Measurements from ENCODE around the gene ARSG.
"Not testable (repeated sequence)": the region's sequence is repeated elsewhere in the genome, so short reads cannot be mapped to it uniquely, and the experiment has no call there.

ARSG gene

GRCh38 chr17:68329331-68329730 lies 38.0 kb downstream of the ARSG start:
- Histone ChIP-seq H3K36me3 (ENCODE audit: low read length) (no peaks in the 10 kb centered on the region), H3F3A (ENCODE audit: insufficient read depth) (no peaks in the 10 kb centered on the region), H3K4me2 (ENCODE audit: low read depth, low read length, poor library complexity, severe bottlenecking) (no peak overlapping the region), H3K27me3 (ENCODE audit: low read length) (no peaks in the 10 kb centered on the region), H3K9ac (ENCODE audit: low read length) (no peak overlapping the region), H3K4me3 (ENCODE audit: insufficient read depth, low read length, poor library complexity, severe bottlenecking) (no peak overlapping the region), H3K9me2 (replicated peaks; ENCODE audit: insufficient read depth, low read length) (no peaks in the 10 kb centered on the region), H4K20me1 (ENCODE audit: low read depth, low read length) (no peaks in the 10 kb centered on the region), H2AFZ (ENCODE audit: low read depth, low read length, severe bottlenecking) (no peak overlapping the region), H3K27ac (ENCODE audit: low read depth, low read length) (no peak overlapping the region), H3K9me3 (ENCODE audit: insufficient read depth, low read length) (no peaks in the 10 kb centered on the region), H3K79me2 (ENCODE audit: insufficient read depth, low read length) (no peaks in the 10 kb centered on the region)
- TF ChIP-seq, protein P1, sequence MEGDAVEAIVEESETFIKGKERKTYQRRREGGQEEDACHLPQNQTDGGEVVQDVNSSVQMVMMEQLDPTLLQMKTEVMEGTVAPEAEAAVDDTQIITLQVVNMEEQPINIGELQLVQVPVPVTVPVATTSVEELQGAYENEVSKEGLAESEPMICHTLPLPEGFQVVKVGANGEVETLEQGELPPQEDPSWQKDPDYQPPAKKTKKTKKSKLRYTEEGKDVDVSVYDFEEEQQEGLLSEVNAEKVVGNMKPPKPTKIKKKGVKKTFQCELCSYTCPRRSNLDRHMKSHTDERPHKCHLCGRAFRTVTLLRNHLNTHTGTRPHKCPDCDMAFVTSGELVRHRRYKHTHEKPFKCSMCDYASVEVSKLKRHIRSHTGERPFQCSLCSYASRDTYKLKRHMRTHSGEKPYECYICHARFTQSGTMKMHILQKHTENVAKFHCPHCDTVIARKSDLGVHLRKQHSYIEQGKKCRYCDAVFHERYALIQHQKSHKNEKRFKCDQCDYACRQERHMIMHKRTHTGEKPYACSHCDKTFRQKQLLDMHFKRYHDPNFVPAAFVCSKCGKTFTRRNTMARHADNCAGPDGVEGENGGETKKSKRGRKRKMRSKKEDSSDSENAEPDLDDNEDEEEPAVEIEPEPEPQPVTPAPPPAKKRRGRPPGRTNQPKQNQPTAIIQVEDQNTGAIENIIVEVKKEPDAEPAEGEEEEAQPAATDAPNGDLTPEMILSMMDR (IDR thresholded peaks at IDR 0.05; ENCODE audit: insufficient read depth, low read length, poor library complexity, severe bottlenecking): no peak
- TF ChIP-seq EZH2phosphoT487 (conservative IDR thresholded peaks at IDR 0.05; ENCODE audit: low read length): no peak

- H3K9me2 ChIP-seq (replicated peaks; ENCODE audit: insufficient read depth, low read length); H3K4me3 ChIP-seq (ENCODE audit: insufficient read depth, low read length, poor library complexity, severe bottlenecking); H3K4me2 ChIP-seq (ENCODE audit: low read depth, low read length, poor library complexity, severe bottlenecking); H3K9ac ChIP-seq (ENCODE audit: low read length); H3K9me3 ChIP-seq (ENCODE audit: insufficient read depth, low read length); H2AFZ ChIP-seq (ENCODE audit: low read depth, low read length, severe bottlenecking); H3K36me3 ChIP-seq (ENCODE audit: low read length); H3K27ac ChIP-seq (ENCODE audit: low read depth, low read length); H3K27me3 ChIP-seq (ENCODE audit: low read length); H3K79me2 ChIP-seq (ENCODE audit: insufficient read depth, low read length); H4K20me1 ChIP-seq (ENCODE audit: low read depth, low read length); H3F3A ChIP-seq (ENCODE audit: insufficient read depth): not testable (repeated sequence)
Observed at GRCh38 chr17:68331932-68332331, 40.6 kb downstream of the ARSG start.

- Histone ChIP-seq H3K36me3 (ENCODE audit: low read length) (no peaks in the 10 kb centered on the region), H3K9ac (ENCODE audit: low read length) (no peak overlapping the region), H3K79me2 (ENCODE audit: insufficient read depth, low read length) (no peaks in the 10 kb centered on the region), H3K9me3 (ENCODE audit: insufficient read depth, low read length) (no peaks in the 10 kb centered on the region), H4K20me1 (ENCODE audit: low read depth, low read length) (no peaks in the 10 kb centered on the region), H3K4me2 (ENCODE audit: low read depth, low read length, poor library complexity, severe bottlenecking) (no peak overlapping the region), H3K27ac (ENCODE audit: low read depth, low read length) (no peak overlapping the region), H3K9me2 (replicated peaks; ENCODE audit: insufficient read depth, low read length) (no peaks in the 10 kb centered on the region), H3K4me3 (ENCODE audit: insufficient read depth, low read length, poor library complexity, severe bottlenecking) (no peak overlapping the region), H3K27me3 (ENCODE audit: low read length) (no peaks in the 10 kb centered on the region), H3F3A (ENCODE audit: insufficient read depth) (no peaks in the 10 kb centered on the region), H2AFZ (ENCODE audit: low read depth, low read length, severe bottlenecking) (no peak overlapping the region)
- TF ChIP-seq, protein P1 (IDR thresholded peaks at IDR 0.05; ENCODE audit: insufficient read depth, low read length, poor library complexity, severe bottlenecking): no peak
- no peak for TF ChIP-seq EZH2phosphoT487 (conservative IDR thresholded peaks at IDR 0.05; ENCODE audit: low read length)
Observed at GRCh38 chr17:68334393-68334792, 43.1 kb downstream of the ARSG start.

- TF ChIP-seq, protein P1 (IDR thresholded peaks at IDR 0.05; ENCODE audit: insufficient read depth, low read length, poor library complexity, severe bottlenecking): no peak
- Histone ChIP-seq H3K79me2 (ENCODE audit: insufficient read depth, low read length) (no peaks in the 10 kb centered on the region), H3K9me2 (replicated peaks; ENCODE audit: insufficient read depth, low read length) (no peaks in the 10 kb centered on the region), H3K9ac (ENCODE audit: low read length) (no peak overlapping the region), H3K4me2 (ENCODE audit: low read depth, low read length, poor library complexity, severe bottlenecking) (no peak overlapping the region), H3K27ac (ENCODE audit: low read depth, low read length) (no peak overlapping the region), H4K20me1 (ENCODE audit: low read depth, low read length) (no peaks in the 10 kb centered on the region), H3K4me3 (ENCODE audit: insufficient read depth, low read length, poor library complexity, severe bottlenecking) (no peak overlapping the region), H3K36me3 (ENCODE audit: low read length) (no peaks in the 10 kb centered on the region), H3F3A (ENCODE audit: insufficient read depth) (peaks cover 8% of the 10 kb centered on the region; the same call in 1 of the 2 replicates), H2AFZ (ENCODE audit: low read depth, low read length, severe bottlenecking) (no peak overlapping the region), H3K9me3 (ENCODE audit: insufficient read depth, low read length) (no peaks in the 10 kb centered on the region), H3K27me3 (ENCODE audit: low read length) (no peaks in the 10 kb centered on the region)
Observed at GRCh38 chr17:68341482-68341881, 50.2 kb downstream of the ARSG start.

Data from SU-DHL-6 (cell line).